AG09319 (cell line): ENCODE data around the gene YES1.
A peak's percentile ranks its signal among the peaks of the same experiment; 100 is the strongest.
"Not testable (repeated sequence)": the region's sequence is repeated elsewhere in the genome, so short reads cannot be mapped to it uniquely, and the experiment has no call there.

Experiments
- DNase-seq: peaks from one replicate; pipeline ENCODE4 v3.0.0-alpha.2; 2010; ENCODE audit warnings: low read depth; ENCODE audit errors: extremely low read depth
- TF ChIP-seq, protein P1 (sequence below): IDR thresholded peaks from 2 replicates; pipeline ENCODE4 v1.5.1; 2011; ENCODE audit warnings: low read depth, mild to moderate bottlenecking, inconsistent platforms, low read length, moderate library complexity

YES1 gene

GRCh38 chr18:732371-732770 lies 79.7 kb downstream of the YES1 start:
- TF ChIP-seq, protein P1, sequence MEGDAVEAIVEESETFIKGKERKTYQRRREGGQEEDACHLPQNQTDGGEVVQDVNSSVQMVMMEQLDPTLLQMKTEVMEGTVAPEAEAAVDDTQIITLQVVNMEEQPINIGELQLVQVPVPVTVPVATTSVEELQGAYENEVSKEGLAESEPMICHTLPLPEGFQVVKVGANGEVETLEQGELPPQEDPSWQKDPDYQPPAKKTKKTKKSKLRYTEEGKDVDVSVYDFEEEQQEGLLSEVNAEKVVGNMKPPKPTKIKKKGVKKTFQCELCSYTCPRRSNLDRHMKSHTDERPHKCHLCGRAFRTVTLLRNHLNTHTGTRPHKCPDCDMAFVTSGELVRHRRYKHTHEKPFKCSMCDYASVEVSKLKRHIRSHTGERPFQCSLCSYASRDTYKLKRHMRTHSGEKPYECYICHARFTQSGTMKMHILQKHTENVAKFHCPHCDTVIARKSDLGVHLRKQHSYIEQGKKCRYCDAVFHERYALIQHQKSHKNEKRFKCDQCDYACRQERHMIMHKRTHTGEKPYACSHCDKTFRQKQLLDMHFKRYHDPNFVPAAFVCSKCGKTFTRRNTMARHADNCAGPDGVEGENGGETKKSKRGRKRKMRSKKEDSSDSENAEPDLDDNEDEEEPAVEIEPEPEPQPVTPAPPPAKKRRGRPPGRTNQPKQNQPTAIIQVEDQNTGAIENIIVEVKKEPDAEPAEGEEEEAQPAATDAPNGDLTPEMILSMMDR = no peak
- no peak for DNase-seq

DNA sequence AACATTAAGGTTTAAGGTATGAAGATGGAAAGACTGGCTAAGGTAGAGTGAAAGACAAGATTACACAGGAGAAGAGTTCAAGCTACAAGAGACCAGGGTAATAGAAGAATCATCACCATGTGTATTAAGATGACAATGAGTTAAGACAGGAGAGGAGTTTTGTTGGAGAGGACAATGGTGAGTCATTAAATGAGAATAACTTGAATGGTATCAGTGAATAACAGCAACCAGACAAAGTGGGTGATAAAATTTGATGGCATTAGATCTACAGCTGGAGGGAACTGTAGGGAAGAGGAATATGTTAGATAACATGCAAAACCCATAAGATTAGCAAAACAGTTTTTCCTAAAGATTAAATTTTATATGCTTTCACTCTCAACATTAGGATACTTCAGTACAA lies 80.9 kb downstream of the YES1 start:
- TF ChIP-seq, protein P1 = no peak
- no peak for DNase-seq

DNA sequence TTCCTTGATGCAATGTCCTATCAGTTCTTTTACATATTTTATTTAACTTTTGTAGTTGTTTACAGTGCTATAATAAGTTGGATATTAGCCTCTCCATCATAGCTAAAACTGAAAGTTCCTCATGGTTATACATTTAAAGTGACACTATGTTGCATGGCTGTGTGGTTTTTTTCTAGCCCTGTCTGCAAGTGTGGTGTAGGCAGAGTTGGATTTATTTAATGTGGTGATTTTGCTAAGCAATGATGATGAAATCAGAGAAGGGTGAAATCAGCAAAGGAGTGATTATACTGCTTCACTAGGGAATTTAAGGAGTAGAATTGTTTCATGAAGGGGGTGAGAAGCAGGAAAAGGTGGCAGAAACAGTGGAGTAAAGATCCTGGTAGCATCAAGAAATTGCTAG lies 81.3 kb downstream of the YES1 start:
- TF ChIP-seq, protein P1 = no peak
- no peak for DNase-seq

GRCh38 chr18:730120-730519 lies 81.9 kb downstream of the YES1 start:
- TF ChIP-seq, protein P1 = peak; percentile 8
- not testable (repeated sequence) for DNase-seq

GRCh38 chr18:725646-726045 lies 86.4 kb downstream of the YES1 start:
- no peak for DNase-seq
- TF ChIP-seq, protein P1 = no peak

DNA sequence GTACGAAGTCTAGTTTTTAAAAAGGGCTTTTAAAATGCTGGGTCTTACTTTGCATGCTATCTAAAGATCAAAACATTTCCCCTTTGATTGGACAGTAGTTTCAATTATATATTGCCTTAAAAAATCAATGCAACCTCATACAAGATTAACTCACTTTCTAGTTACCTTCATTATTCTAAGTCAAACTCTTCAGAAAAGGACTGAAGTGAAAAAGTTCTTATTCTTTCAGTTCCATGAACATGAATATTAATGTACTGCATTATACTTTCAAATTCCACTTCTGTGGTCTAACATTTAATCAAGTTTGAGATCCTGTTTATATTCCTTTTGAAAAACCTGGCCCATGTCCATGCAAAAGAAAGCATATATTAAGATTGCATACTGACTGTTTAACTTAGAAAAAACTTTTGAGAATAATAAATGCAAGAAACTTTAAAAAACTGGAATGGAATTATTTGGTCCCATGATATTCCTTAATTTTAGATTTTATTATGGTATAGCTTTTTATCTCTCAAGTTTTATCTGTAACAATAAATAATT lies 88.4 kb downstream of the YES1 start:
- TF ChIP-seq, protein P1 = no peak
- no peak for DNase-seq

DNA sequence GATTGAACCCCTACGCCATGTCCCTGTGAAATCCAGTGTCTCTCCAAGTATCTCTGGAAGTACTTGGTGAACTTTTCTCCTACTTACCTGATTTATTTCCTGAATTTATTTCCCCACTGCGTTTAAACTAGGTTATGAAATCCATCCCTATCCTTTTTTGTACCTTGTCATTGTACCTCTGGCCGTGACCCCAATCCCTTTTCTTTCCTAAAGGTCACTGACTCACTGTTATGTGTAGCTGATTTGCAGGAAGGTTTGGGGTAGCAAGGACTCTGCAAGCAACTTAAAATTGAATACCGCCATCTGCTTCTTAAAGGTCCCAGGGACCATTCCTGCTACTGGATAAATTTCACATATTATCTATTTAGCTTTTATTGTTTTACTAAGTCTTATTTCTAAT lies 95.0 kb downstream of the YES1 start:
- DNase-seq = no peak

More for the DNA sequence above, 95.0 kb downstream of the YES1 start:
- TF ChIP-seq, protein P1 = no peak
